HG02759 (cell line): ENCODE results near the gene SRPK3.
"Not testable (repeated sequence)": the region's sequence is repeated elsewhere in the genome, so short reads cannot be mapped to it uniquely, and the experiment has no call there.

Source experiments
- ATAC-seq: cut with Tn5 transposase; IDR thresholded peaks from one replicate; pipeline ENCODE4 v1.9.1; 2021; ENCODE audit warnings: mild to moderate bottlenecking, moderate library complexity; ENCODE audit not compliant: unreplicated experiment

Gene SRPK3, protein sequence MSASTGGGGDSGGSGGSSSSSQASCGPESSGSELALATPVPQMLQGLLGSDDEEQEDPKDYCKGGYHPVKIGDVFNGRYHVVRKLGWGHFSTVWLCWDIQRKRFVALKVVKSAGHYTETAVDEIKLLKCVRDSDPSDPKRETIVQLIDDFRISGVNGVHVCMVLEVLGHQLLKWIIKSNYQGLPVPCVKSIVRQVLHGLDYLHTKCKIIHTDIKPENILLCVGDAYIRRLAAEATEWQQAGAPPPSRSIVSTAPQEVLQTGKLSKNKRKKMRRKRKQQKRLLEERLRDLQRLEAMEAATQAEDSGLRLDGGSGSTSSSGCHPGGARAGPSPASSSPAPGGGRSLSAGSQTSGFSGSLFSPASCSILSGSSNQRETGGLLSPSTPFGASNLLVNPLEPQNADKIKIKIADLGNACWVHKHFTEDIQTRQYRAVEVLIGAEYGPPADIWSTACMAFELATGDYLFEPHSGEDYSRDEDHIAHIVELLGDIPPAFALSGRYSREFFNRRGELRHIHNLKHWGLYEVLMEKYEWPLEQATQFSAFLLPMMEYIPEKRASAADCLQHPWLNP

DNA sequence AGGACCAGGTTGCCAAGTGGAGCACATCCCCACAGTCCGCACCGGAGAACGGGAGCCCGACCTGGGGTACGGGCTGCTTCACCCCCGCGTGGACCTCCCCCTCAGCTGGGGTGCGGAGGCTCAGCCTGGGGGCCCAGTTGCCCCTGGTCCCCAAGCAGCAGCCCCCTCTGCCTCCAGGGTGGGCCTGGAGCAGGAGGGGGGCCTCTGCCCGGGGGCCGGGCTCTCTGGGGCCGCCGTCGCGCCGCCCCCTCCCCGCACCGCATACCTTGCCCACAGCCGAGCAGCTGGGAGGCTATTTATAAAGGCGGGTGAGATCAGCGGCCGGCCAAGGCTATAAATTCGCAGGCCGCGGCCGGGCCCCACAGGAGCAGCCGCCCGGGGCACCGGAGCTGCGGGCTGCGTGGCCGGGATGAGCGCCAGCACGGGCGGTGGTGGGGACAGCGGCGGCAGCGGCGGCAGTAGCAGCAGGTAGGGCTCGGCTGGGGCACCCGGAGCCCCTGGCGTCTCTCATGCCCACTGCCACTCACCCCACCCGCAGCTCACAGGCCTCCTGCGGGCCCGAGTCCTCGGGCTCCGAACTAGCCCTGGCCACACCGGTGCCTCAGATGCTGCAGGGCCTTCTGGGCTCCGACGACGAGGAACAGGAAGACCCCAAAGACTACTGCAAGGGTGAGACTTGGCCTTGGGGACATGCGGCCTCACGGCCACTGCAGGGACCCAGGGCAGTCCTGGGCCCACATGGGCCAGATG is at the start of gene SRPK3:
TSS of gene SRPK3 (plus strand) at position 364 of the 750 bp plus-strand sequence. CDS start at position 410, 46 bp downstream.
- ATAC-seq, result no peak

DNA sequence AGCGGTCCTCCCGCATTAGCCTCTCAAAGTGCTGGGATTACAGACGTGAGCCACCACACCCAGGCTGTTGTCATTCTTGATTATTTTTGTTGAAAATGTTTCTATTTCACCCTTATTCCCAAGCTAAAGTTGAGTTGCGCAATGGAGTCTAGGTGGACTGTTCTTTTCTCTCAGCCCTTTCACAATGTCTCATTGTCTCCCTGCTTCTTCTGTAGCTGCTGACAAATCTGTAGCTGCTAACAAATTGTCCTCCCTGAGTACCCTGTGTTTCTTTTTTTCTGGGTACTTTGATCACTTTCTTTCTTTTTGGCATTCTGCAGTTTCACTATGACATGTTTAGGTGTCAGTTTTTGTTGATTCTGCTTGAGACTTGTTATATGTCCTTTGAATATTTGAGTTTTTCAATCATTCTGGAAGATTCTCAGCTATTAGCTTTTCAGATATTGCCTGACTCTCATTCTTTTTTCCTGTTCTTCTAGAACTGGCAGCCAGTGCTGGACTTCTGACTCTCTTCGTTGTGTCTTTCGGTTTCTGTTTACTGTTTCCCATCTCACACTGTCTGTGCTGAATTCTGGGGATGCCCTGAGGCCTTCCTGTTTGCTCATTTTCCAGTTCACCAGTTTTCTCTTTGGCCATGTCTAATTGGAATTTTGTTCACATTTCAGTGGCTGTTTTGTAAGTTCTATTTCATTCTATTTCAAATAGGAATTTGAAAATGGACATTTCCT is 49.6 kb upstream of the SRPK3 start:
- no peak for ATAC-seq

DNA sequence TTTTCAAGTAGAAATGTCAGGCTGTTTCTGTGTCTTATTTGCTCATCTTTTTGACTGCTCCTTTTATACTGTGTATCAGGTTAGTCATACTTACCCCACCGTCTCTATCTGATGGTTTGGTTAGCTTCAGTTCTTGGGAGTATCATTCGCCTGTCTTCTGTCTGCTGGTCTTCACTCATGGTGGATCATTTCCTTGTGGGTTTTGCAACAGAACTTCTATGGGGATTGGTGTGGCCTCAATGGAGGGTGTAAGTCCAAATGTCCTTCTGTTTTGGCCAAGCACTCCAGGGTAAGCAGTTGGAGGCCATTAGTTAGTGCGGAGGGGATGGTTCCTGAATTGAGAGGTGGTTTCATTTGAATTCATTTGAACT is 49.0 kb upstream of the SRPK3 start:
- no peak for ATAC-seq

DNA sequence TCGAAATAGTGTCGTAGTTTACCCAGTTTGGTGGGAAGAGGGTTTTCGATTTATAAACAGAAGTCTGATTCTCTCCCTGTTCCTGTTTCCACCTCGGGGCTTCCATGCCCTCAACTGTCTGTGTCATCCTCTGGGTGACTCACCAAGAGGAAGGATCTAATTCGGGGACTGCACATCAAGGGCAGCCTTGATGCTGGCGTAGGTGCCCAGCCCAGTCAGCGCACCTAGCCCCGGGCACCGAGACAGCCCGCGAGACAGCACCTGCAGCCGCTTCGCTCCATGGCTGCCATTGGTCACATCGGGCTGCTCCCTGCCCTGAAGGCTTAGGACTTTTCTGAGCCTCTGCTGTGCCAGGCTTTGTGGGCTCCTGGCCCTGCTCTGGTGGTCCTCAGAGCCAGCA is 48.4 kb upstream of the SRPK3 start:
- no peak for ATAC-seq

DNA sequence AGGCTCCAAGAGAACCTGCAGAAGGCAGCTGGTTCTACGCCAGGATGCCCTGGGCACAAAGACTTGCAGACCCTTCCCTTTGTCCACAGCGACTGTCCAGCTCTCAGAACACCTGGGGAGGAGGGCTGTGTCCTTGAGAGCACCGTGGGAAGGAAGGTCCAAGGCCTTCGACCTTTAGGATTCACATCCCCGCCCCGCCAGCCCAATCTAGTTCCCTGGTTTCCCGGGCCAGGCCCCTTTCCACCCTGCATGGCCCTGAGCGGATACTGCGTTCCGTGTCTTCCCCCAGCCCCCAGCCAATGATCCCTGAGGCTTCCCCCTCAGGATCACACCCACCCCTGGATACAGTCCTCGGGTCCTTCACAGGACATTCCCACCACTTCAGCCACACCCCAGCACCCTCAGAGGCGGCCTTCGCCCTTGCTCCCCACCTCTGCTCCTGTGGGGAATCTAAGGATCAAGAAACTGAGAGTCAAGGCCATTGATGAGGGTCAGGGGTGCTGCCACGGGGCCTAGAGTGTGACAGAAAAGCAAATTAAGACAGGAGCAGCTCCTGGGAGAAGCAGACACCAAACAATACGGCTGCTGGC is 47.1 kb upstream of the SRPK3 start:
- ATAC-seq, result no peak

DNA sequence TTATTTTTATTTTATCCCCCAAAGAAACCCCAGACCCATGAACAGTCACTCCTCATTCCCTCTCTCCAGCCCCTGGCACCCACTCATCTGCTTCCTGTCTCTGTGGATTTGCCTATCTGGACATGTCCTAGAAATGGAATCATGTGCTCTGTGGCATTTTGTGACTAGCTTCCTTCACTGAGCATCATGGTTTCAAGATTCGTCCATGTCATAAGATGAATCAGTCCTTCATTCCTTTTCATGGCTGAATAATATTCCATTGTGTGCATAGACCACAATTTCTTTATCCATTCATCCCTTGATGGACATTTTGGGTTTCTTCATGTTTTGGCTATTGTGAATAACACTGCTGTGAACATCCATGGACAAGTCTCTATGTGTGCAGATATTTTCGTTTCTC is 46.0 kb upstream of the SRPK3 start:
- no peak for ATAC-seq

DNA sequence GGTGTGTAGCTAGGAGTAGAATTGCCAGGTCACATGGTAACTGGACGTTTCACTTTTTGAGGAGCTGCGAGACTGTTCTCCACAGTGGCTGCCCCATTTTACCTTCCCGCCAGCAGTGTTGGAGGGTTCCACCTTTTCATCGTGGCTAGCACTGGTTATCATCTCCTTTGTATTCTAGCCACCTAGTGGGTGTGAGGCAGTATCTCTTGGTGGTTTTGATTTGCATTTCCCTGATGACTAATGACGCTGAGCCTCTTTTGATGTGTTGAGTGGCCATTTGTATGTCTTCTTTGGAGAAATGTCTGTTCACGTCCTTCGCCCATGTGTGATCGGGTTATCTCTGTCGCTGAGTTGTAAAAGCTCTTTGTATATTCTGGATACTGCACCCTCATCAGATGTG is 45.6 kb upstream of the SRPK3 start:
- no peak for ATAC-seq

DNA sequence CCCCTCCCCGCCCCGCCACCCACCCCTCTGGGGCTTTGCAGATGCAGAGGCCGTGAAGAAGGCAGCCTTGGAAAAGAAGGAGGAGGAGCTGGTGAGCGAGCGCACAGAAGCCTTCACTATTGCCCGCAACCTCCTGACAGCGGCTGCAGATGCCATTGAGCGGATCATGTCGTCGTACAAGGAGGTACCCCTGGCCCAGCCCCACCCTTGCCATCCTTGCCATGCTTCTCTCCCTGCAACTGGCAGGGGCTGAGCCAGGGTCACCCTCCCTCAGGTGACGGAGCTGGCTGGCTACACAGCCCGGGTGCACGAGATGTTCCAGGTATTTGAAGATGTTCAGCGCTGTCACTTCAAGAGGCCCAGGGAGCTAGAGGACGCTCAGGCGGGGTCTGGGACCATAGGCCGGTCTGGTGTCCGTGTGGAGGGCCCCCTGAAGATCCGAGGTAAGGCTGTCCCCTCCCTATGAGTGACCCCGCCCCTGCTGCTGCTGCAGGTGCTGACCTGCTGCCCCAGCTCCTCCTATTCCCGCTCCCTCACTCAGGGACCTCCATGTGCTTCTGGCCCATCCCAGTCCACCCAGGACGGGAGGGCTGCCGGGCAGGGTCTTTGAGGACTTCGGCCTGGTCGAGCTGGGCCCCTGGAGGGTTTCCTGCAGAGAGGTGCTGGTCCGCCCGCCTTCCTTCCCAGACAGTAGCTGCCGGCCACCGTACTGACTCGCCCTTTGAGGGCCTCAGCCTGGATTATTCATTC is 44.6 kb upstream of the SRPK3 start:
- no peak for ATAC-seq

DNA sequence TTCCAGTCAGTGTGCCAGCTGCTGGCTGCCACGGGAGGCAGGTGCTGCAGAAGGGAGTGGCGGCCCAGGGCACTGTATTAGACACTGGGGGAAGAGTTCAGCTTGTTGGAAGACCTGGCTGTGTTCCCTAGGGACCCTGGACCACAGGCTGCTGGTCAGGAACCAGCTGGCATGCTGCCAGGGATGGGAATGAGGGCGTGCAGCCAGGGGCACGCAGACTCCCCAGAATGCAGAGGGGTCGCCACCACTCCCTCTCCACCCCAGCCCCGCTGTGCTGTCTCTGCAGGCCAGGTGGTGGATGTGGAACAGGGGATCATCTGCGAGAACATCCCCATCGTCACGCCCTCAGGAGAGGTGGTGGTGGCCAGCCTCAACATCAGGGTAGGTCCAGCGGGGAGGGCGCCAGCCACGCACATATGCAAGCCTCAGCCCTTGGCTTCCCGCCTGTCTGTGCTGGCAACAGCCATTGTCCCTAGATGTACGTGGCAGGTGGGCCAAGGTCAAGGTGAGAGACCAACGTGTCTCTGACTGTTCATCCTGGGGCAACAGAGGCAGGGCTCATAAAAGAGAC is 43.9 kb upstream of the SRPK3 start:
- no peak for ATAC-seq

DNA sequence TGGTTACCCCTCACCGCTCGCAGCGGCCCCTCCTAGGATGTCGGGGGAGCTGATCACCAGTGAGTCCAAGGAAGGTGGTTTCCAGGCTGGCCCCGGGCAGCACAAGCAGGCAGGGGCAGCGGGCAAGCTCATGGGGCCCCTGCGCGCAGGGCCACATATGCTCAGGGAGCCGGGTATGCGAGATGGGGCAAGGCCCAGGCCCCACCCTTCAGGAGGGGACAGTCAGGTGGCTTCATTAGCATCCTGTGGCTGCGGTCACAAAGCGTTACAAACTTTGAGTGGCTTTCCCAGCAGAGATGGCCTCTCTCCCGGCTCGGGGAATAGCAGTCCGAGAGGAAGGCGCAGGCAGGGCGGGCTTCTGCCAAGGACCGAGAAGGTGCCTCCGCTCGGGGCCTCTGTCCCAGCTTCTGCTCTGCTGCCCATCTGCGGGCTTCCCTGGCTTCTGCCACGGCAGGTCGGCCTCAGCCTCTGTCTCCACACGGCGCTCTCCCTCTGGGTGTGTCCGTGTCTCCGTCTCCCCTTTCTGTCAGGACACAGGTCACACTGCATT is 42.7 kb upstream of the SRPK3 start:
- no peak for ATAC-seq

DNA sequence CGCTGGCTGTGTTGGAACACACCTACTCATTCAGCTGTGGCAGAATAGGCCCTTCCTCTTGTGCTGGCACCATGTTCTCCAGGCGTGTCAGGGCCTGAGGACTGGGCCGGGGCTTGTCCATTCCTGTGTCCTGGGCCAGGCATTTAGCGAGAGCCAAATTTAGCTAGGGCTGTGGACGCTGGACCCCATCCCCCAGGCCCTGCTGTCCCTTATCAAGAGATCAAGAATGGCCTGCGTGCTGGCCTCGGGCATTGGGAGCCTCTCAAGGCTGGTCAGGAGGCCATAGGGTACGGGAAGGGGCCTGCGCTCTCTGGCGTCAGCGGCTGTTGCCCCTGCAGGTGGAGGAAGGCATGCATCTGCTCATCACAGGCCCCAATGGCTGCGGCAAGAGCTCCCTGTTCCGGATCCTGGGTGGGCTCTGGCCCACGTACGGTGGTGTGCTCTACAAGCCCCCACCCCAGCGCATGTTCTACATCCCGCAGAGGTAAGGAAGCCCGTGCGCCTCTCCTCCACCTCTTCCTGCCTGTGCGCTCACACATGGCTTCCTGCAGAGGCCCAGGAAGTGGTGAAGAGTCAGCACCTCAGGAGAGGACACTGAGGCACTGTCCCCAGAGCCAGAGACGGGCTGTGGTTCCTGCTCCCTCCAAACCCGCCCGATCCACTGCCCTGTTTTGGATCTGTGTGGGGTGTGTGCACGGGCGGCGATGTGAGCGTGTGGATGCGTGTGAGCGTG is 40.9 kb upstream of the SRPK3 start:
- no peak for ATAC-seq

DNA sequence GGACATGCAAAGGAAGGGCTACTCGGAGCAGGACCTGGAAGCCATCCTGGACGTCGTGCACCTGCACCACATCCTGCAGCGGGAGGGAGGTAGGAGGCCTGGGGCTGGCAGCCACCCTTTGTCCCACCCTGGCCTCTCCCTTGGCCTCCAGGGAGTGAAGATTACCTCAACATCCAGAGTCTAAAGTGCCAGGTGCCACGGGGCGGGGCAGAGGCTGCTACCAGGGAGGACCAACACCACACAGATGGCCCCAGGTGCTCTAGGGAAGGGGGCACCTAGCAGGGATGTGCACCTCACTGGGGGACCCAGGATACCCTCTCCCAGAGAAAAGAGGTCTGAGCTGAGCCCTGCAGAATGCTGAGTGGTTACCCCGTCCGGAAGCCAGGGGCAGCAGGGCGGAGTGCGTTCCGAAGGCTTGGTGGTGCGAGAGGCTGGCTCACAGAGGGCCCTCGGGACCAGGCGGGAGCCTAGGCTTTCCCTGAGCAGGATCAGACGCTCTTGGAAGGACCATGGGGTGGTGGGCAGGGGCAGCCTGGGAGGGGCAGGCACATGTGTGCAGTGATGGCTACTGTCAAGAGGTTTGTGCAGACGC is 40.1 kb upstream of the SRPK3 start:
- no peak for ATAC-seq

DNA sequence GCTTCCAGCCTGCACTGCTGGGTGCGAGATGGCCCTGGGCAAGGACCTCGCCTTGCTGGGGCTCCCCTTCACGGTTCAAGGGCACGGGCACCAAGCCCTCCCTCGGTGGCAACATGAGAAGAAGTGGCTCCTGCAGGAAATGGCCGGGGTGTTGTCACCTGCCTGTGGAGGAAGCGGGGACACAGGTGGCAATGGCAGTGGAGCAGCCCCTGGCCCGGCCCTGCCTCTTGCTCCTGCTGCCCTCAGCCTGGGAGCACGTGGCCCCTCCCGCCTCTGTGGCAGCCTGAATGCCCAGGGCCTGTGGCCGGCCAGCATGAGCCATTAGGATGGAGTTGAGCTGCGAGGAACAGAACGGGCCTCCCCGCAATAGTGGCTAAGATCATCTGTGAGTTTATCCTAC is 39.4 kb upstream of the SRPK3 start:
- no peak for ATAC-seq

DNA sequence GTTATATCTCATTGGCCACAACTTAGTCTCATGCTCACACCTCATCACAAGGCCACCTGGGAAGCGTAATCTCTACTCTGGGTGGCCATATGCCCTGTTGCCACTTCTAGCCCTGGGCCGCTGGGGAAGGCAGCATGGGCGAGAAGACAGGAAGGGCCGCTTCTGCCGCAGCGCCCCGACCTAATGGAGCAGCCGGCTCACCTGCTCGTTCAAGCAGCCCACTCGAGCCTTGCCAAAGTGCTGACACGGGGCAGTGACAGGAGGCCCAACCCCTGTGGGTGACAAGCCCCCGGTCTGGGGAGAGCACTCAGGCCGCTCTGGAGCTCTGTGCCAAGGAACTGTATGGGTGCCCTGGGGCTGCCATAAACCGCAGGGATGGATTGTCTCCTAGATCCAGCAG is 38.7 kb upstream of the SRPK3 start:
- ATAC-seq, result not testable (repeated sequence)

DNA sequence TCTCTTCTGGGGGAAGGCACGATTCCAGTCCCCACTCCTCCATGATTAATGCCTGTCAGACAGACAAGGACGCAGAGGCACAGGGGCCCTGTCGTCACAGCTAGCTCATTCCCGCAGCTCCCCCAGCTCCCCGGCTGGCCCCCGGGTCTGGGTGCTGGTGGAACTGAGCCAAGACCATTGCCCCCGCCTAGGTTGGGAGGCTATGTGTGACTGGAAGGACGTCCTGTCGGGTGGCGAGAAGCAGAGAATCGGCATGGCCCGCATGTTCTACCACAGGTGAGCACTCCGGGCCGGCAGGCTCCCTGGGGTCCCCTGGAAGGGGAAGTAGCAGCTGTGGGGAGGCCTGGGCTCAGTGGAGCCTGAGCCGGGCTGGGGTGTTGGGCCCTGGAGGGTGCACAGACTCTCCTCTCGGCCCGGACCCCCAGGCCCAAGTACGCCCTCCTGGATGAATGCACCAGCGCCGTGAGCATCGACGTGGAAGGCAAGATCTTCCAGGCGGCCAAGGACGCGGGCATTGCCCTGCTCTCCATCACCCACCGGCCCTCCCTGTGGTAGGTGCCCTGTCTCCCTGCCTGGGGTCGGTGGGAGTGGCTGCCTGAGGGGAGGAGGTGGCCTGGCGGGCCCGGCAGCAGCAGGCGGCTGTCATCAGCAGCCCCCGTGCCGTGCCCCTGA is 37.9 kb upstream of the SRPK3 start:
- not testable (repeated sequence) for ATAC-seq

DNA sequence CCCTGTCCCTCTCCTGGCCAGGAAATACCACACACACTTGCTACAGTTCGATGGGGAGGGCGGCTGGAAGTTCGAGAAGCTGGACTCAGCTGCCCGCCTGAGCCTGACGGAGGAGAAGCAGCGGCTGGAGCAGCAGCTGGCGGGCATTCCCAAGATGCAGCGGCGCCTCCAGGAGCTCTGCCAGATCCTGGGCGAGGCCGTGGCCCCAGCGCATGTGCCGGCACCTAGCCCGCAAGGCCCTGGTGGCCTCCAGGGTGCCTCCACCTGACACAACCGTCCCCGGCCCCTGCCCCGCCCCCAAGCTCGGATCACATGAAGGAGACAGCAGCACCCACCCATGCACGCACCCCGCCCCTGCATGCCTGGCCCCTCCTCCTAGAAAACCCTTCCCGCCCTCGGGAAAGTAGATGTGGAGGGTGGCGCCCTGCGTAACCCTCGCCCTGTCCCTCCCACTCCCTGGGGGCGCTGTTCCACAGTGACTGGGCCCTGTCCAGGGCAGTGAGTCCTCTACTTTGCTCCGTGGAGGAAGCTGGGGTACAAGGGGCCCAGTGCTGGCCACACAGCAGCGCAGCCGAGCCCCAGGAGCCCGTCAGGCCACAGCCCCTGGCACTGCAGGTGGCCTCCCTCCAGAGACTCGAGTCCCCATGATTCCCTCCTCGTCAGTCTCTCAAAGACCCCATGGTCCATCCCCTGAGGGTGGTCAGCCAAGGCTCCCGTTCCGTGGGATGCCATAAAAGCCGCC is 37.2 kb upstream of the SRPK3 start:
- ATAC-seq, result not testable (repeated sequence)
